AG08396 (cell line): ENCODE data around the gene RARB.

Experiments used
- DNase-seq: peaks from one replicate; pipeline ENCODE4 v3.0.0; 2012; ENCODE audit warnings: low spot score, mixed read lengths

RARB gene

DNA sequence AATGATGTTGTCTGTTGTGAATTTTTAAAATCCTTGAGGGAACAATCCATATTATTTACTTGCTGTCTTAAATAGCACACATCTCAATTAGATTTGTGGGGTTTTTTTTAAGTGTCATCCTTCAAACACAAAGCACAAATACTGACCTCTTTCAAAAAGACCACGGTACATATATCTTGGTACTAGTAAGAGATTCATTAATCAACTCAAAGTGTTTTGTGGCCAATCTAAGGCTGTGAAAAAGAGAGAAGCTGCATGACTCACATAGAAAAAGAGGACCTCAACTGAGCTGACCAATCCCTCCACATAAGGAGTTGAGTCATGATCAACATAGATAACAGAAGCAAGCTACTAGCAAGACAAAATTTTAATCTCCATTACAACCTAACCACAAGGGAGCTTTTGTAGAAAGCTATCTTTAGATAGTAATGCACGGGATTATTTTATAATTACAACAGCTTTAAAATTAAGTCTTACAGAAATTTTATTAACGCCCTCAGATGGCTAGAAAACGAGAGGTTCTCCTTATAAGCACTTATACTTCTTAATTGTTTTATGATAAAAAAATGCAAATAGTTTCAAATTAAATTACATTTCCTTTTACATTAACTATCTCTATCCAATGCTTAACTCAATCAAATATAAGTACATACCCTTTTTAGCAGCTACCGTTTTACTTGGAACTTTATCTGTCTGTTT lies 176.2 kb downstream of the RARB start:
- DNase-seq = peak; percentile 37

- DNase-seq = no peak
Measured at GRCh38 chr3:25610167-25610566, 182.1 kb downstream of the RARB start.

- DNase-seq = no peak
Measured at GRCh38 chr3:25610779-25611178, 182.7 kb downstream of the RARB start.

GRCh38 chr3:25611193-25611592 lies 183.1 kb downstream of the RARB start:
- no peak for DNase-seq

DNA sequence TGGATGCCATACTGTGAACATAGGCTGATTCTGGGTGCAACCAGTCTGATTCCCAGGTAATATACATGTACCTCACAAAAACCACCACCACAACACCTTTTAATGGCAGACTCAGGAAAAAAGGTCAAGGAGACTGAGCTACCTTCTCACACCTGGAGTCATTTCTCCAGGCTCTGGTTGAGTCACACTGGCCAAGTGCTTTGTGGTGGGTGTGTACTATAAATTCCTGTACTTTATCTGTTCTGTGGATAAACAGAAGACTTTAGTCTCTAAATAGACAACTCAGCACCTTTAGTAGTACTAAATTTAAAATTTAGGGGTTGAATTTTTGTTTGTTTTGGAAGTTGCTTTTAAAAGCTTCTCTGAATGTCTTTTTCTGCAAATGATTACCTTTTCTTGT lies 190.0 kb downstream of the RARB start:
- no peak for DNase-seq

DNA sequence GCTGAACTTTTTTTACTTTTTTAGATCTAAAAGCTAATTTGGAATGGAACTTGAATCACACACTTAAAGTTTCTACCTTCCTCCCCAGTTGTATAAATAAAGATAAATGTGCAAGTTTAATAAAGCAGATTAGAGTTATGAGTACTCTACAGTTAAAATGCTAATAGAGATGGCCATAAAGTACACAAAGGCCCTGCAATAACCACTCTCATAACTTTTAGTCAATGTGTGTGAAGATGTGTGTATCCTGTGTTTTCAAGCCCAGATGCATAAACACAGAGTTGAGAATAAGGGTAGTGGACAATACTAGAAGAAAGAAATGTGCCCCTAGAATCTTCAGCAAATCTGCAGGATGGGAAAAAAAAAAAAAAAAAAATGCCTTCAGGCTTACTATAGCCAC lies 191.3 kb downstream of the RARB start:
- DNase-seq = no peak

GRCh38 chr3:25620493-25620892 lies 192.4 kb downstream of the RARB start:
- no peak for DNase-seq

GRCh38 chr3:25621087-25621486 lies 193.0 kb downstream of the RARB start:
- no peak for DNase-seq

DNA sequence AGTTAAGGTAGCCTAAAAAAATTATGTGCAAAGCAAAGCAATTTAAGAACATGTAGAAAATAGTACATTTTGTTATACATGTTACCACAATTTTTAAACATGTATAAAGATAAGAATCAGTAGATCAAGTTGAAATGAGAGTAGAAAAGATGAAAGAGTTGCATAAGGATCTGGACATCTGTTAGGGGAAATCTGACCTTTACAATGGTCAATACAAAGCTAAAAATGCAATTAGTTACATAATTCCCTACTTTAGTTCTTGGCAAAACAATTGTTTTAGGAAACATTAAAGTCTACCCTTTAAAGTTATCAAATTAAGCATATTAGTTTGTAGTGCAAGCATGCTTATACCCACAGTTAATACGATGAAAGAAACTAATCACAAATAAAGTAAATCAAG lies 203.9 kb downstream of the RARB start:
- no peak for DNase-seq

DNA sequence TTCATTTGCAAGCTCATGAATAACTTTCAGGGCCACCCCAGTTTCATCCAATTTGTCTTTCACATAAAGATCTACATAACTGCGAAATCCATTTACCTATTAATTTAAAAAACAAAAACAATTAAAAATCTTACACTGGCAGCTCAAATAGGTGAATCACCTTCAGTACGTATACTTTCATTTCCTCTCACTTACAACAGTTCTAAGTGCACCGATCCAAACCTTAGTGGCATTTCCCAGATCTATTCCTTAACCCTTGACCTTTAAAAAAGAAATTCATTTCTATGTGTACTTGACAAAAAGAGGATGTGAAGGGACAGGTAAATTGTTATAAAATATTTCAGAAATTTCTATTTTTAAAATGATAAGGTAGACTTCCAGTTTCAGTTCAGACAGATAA lies 205.9 kb downstream of the RARB start:
- no peak for DNase-seq

DNA sequence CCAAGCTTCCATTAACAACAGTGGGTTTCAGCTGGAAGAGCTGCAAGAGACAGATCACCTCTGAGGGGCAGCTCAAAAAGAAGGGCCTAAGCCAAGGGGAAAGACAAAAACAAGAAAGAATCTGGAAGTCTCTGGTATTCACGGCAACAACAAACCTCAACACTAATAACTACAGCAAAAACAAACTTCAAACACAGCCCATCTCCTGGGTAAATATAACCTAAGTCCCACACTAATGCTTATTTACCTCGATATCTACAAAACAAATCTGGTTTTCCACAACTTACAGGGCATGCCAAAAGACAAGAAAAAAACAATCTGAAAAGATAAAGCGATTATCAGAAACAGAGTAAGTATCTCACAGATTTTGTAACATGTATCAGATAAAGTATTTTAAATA lies 207.0 kb downstream of the RARB start:
- no peak for DNase-seq
